Keratinocyte (primary cell): ENCODE data around the gene PPM1D. TPM values are rescaled to one million over a fixed set of nuclear protein-coding genes. Genes with fewer than 3 reads are reported as not detected.

Experiments
- DNase-seq: peaks from one replicate; pipeline ENCODE4 v3.0.0-alpha.2; 2011; ENCODE audit warnings: low read depth, missing footprints, low spot score
- FAIRE-seq: peaks from 2 replicates; lab custom pipeline; 2011; peaks lifted over from hg19 to GRCh38; lab: Jason Lieb, UNC
- H2AFZ ChIP-seq: 2 replicates; pipeline ENCODE4 v1.6.0; 2012; ENCODE audit warnings: low read length, control low read depth, inconsistent platforms; ENCODE audit not compliant: control insufficient read depth
- H3K27ac ChIP-seq: 2 replicates; pipeline ENCODE4 v1.5.1; 2011; ENCODE audit warnings: low read length; ENCODE audit not compliant: control insufficient read depth, insufficient read depth
- H3K27me3 ChIP-seq: 3 replicates; pipeline ENCODE4 v1.6.0; 2011; ENCODE audit warnings: low read length; ENCODE audit not compliant: control insufficient read depth, insufficient read depth; ENCODE audit errors: extremely low read depth
- H3K36me3 ChIP-seq, 2 experiments: 2 replicates in 1 of 2; 3 replicates in 1 of 2; pipeline ENCODE4 v1.5.1; 2011; ENCODE audit warnings: low read length in 2 of 2, mild to moderate bottlenecking in 1 of 2; ENCODE audit not compliant: control insufficient read depth in 2 of 2, insufficient read depth in 2 of 2; ENCODE audit errors: extremely low read depth in 1 of 2
- H3K4me1 ChIP-seq: 3 replicates; pipeline ENCODE4 v1.5.1; 2011; ENCODE audit warnings: low read length; ENCODE audit not compliant: control insufficient read depth, insufficient read depth; ENCODE audit errors: extremely low read depth
- H3K4me2 ChIP-seq: 3 replicates; pipeline ENCODE4 v1.6.0; 2011; ENCODE audit warnings: low read depth, low read length; ENCODE audit not compliant: control insufficient read depth, insufficient read depth; ENCODE audit errors: extremely low read depth
- H3K4me3 ChIP-seq, 3 experiments: fragments of 200-600 bp in 1 of 3; sonication (generic) in 1 of 3; 2 replicates in 2 of 3; 3 replicates in 1 of 3; pipeline ENCODE4 v1.5.1; 2011 to 2016; ENCODE audit warnings: low read length in 3 of 3, mild to moderate bottlenecking in 3 of 3, control low read depth in 2 of 3, inconsistent platforms in 1 of 3, low read depth in 1 of 3, mixed read lengths in 1 of 3, mixed run types in 1 of 3, moderate library complexity in 1 of 3; ENCODE audit not compliant: control insufficient read depth in 2 of 3, insufficient read depth in 2 of 3; ENCODE audit errors: extremely low read depth in 1 of 3
- H3K79me2 ChIP-seq: 2 replicates; pipeline ENCODE4 v1.6.0; 2012; ENCODE audit warnings: low read length; ENCODE audit not compliant: control insufficient read depth, insufficient read depth
- H3K9ac ChIP-seq: 3 replicates; pipeline ENCODE4 v1.6.0; 2011; ENCODE audit warnings: low read length; ENCODE audit not compliant: control insufficient read depth, insufficient read depth; ENCODE audit errors: extremely low read depth
- H3K9me1 ChIP-seq: 3 replicates; pipeline ENCODE4 v1.6.0; 2011; ENCODE audit warnings: low read length; ENCODE audit not compliant: control insufficient read depth, insufficient read depth; ENCODE audit errors: extremely low read depth
- H3K9me3 ChIP-seq: 2 replicates; pipeline ENCODE4 v1.5.1; 2012; ENCODE audit warnings: low read depth, low read length; ENCODE audit not compliant: control insufficient read depth
- H4K20me1 ChIP-seq: 3 replicates; pipeline ENCODE4 v1.6.0; 2011; ENCODE audit warnings: low read length; ENCODE audit not compliant: control insufficient read depth, insufficient read depth; ENCODE audit errors: extremely low read depth
- EZH2 ChIP-seq: IDR thresholded peaks from one replicate; pipeline ENCODE4 v1.6.1; 2012; ENCODE audit warnings: inconsistent platforms, mild to moderate bottlenecking, low read length, moderate library complexity
- dilution Hi-C: fragments of 300-500 bp; cut with MboI; formaldehyde crosslinking; loops from one replicate; pipeline ENCODE4 v1.7.0; 2020; ENCODE audit warnings: low sequenced_read_pairs; ENCODE audit not compliant: extremely low pct_ligation_motif_present
- polyA plus RNA-seq, 5 experiments: library from polyadenylated mRNA; depleted of rRNA in 3 of 5; stranded (reverse) in 3 of 5; stranded (forward) in 1 of 5; unstranded in 1 of 5; fragments of >200 nt; gene quantifications; 1 replicate in 1 of 5; 2 replicates in 3 of 5; 3 replicates in 1 of 5; pipeline versions ENCODE4 v1.2.1 to v1.2.3, GENCODE V29; 2011 to 2012; ENCODE audit warnings: missing spikeins in 2 of 5, low read depth in 1 of 5, low replicate concordance in 1 of 5
- TF ChIP-seq, protein P1 (sequence below), 3 experiments: IDR thresholded peaks in 1 of 3; conservative IDR thresholded peaks in 1 of 3; optimal IDR thresholded peaks in 1 of 3; 2 replicates in 2 of 3; 3 replicates in 1 of 3; pipeline versions ENCODE3 to v1.5.1; 2011; ENCODE audit warnings: low read length in 3 of 3, mild to moderate bottlenecking in 3 of 3, moderate library complexity in 2 of 3, control low read depth in 1 of 3, inconsistent platforms in 1 of 3; ENCODE audit not compliant: insufficient read depth in 2 of 3; ENCODE audit errors: extremely low read depth in 1 of 3

Gene PPM1D
- polyA plus RNA-seq, 1 donor (not counting 4 experiments of a cell fraction or from before 2014, with no cell fraction given) = 2.9 TPM

DNA sequence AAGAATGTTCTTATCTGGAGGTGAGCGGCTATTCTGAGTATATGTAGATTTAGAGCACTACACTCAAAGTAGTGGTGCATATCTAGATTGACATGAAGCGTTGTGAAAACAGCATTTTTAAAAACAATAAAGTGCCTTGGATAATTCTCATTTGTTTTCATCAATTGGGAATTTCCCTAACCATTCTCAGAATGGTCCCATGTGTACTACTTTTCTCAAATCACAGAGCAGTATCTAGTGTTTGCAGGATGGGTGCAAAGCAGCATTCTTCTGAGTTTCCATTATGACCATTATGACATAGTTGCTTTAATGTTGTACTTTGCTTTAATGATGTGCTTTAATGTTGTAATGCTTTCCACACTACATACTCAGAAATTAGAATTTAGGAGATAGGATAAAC, 61.5 kb downstream of the PPM1D start:
- Histone ChIP-seq H3K9me1 (no peaks in the 10 kb centered on the region), H3K27ac (no peak overlapping the region), H3K9ac (no peak overlapping the region), H2AFZ (no peak overlapping the region), H3K4me1 (no peaks in the 10 kb centered on the region), H3K27me3 (no peaks in the 10 kb centered on the region), H3K9me3 (no peaks in the 10 kb centered on the region), H3K79me2 (no peaks in the 10 kb centered on the region), H3K36me3 (peaks cover 2 to 3% of the 10 kb centered on the region in 2 experiments), H3K4me3 (no peak overlapping the region), H4K20me1 (no peaks in the 10 kb centered on the region), H3K4me2 (no peak overlapping the region)
- FAIRE-seq (no peak), DNase-seq (no peak)
- TF ChIP-seq, protein P1, sequence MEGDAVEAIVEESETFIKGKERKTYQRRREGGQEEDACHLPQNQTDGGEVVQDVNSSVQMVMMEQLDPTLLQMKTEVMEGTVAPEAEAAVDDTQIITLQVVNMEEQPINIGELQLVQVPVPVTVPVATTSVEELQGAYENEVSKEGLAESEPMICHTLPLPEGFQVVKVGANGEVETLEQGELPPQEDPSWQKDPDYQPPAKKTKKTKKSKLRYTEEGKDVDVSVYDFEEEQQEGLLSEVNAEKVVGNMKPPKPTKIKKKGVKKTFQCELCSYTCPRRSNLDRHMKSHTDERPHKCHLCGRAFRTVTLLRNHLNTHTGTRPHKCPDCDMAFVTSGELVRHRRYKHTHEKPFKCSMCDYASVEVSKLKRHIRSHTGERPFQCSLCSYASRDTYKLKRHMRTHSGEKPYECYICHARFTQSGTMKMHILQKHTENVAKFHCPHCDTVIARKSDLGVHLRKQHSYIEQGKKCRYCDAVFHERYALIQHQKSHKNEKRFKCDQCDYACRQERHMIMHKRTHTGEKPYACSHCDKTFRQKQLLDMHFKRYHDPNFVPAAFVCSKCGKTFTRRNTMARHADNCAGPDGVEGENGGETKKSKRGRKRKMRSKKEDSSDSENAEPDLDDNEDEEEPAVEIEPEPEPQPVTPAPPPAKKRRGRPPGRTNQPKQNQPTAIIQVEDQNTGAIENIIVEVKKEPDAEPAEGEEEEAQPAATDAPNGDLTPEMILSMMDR (optimal IDR thresholded peaks at IDR 0.05 in 1 of 3, IDR thresholded peaks at IDR 0.05 in 1 of 3, conservative IDR thresholded peaks at IDR 0.05 in 1 of 3; ENCODE audit: extremely low read depth in 1 of 3, insufficient read depth in 2 of 3, low read length in 3 of 3) = no peak
- TF ChIP-seq EZH2 = no peak
- dilution Hi-C loops = no loop called here

DNA sequence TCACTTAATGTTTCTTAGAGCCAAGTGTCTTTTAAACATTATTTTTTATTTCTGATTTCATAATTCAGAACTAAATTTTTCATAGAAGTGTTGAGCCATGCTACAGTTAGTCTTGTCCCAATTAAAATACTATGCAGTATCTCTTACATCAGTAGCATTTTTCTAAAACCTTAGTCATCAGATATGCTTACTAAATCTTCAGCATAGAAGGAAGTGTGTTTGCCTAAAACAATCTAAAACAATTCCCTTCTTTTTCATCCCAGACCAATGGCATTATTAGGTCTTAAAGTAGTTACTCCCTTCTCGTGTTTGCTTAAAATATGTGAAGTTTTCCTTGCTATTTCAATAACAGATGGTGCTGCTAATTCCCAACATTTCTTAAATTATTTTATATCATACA, 64.0 kb downstream of the PPM1D start:
- no peaks in the 10 kb centered on the region for H4K20me1 ChIP-seq
- H3K27me3 ChIP-seq = no peaks in the 10 kb centered on the region
- H3K79me2 ChIP-seq = no peaks in the 10 kb centered on the region
- DNase-seq (no peak), FAIRE-seq (no peak)
- no peak overlapping the region for H3K27ac ChIP-seq
- dilution Hi-C loops = no loop called here
- H3K36me3 ChIP-seq = peaks cover 0 to 2% of the 10 kb centered on the region in 2 experiments
- no peaks in the 10 kb centered on the region for H3K9me3 ChIP-seq
- H3K4me3 ChIP-seq = no peak overlapping the region
- H3K4me1 ChIP-seq = no peaks in the 10 kb centered on the region
- no peak overlapping the region for H3K9ac ChIP-seq
- H3K9me1 ChIP-seq = no peaks in the 10 kb centered on the region
- H2AFZ ChIP-seq = no peak overlapping the region
- H3K4me2 ChIP-seq = no peak overlapping the region
- TF ChIP-seq EZH2 = no peak
- TF ChIP-seq, protein P1 (optimal IDR thresholded peaks at IDR 0.05 in 1 of 3, IDR thresholded peaks at IDR 0.05 in 1 of 3, conservative IDR thresholded peaks at IDR 0.05 in 1 of 3; ENCODE audit: extremely low read depth in 1 of 3, insufficient read depth in 2 of 3, low read length in 3 of 3) = no peak
